SKM-1 treated with dmso at 0.1 percent for 144 hours (cell line): ENCODE data around the gene SOX6.
"Not testable (repeated sequence)": the region's sequence is repeated elsewhere in the genome, so short reads cannot be mapped to it uniquely, and the experiment has no call there.

Experiments
- DNase-seq: peaks from one replicate; lab custom pipeline; 2025; ENCODE audit not compliant: unreplicated experiment; lab: John Stamatoyannopoulos, UW

Gene SOX6

DNA sequence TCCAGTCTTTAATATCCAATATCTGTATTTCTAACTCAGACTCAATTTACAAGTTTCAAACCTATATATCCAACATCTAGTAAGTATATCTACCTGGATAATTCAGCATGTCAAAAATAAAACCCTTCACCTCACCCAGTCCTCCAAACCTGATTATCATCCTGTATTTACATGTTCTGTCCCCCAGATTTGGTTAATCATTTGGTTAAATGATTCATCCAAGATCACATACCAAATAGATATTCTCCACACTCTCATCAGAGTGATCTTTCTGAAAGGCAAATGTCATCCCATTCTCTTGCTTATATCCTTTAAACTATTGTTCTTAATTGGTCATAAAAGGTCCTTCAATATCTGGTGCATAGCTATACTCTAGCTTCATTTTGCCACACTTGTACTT lies 199.0 kb downstream of the SOX6 start:
- no peak for DNase-seq

DNA sequence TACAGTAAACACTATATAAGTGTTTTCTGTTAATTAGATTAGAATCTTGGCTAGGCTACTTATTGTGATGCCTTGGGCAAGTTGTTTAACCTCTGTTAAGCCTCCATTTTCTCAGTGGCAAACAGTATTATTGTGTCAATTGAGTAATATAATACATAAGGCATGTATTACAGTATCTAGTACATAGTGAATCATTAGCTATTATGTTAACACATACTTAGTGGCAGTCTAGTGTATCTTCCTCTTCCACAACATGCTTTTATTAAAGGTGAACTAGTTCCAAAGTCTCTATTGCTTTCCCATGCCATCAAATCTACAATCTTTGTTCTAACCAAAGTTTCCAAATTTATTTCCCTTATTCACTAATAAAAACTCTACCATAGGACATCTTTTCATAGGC lies 200.9 kb downstream of the SOX6 start:
- DNase-seq = no peak

DNA sequence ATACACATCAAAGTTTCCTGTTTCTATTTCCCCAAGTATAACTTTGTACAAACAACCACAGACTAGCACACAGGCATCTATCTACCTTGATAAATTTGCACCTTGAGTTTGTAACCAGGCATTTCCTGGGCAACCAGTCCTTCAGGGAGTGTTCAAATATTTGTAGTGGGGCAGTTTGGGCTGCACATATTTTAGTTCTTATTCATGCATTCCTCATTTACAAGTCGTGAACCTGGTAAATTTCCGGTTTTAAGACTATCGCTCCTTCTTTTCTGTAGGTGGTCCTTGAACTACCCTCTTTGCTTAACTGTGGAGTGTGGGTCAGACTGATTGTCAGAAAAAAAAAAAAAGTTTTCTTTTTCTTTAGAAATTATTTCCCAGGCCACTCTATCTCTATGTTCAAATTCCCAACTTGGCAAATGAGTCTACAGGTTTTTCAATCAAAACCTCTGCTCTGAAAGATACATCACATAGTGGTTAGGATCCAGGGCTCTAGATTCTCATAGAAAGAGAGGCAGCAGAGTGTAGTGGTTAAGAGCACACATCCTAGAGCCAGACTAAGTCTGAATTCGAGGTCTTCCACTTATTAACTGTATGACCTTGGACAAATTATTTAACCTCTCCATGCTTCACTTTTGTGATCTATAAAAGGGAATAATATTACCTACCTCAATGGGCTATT lies 201.5 kb downstream of the SOX6 start:
- no peak for DNase-seq

DNA sequence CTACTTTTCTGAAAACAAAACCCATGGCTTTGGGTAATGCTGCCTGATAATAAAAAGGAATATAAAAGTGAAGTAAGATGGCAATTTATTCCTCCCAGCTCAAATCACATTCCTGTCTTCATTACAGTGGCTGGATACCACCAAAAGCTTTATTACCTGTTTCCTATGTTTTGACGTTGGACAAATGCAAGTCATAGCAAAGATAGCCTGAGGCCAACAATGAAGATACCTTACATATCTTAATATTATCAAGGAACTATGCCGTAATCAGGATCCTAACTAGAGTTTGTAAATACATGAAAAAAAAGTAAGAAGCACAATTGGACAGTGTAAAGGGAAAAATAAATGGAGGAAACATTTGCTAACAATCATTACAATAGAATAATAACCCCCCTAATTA lies 202.4 kb downstream of the SOX6 start:
- no peak for DNase-seq

DNA sequence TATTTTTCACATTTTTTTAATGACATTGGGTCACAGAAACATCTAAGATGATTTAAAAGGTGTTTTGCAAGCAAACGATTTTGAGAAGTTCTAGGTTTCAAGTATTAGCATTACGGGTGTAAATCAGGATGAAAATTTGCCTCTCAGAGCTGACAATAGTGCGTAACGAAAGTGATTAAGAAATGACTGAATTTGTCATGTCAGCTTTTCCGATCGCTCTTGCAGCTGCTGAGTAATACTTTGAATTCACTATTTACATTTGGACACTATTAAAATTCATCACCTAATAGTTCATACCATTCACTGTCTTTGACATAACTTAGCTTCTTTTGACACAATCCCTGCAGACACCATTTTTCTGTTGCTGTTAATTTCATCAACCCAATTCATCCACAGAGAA lies 205.2 kb downstream of the SOX6 start:
- no peak for DNase-seq

DNA sequence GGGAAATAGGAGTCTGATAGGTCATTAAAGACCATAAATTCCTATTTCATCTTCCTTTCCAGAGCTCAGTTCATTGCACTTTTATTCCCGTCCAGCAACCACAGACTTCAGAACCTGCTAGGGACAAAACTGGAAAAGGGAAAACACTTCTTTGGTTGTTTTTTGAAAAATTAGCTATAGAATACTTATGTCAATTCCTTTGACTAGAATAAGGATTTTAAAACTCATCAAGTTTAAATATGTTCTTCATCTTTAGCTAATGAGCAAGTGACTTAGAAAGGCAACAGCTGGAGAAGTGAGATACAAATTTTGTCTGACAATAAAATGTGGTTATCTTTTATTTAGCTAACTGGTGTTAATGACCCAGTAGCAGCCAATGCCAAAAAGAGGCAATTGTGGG lies 206.9 kb downstream of the SOX6 start:
- no peak for DNase-seq

DNA sequence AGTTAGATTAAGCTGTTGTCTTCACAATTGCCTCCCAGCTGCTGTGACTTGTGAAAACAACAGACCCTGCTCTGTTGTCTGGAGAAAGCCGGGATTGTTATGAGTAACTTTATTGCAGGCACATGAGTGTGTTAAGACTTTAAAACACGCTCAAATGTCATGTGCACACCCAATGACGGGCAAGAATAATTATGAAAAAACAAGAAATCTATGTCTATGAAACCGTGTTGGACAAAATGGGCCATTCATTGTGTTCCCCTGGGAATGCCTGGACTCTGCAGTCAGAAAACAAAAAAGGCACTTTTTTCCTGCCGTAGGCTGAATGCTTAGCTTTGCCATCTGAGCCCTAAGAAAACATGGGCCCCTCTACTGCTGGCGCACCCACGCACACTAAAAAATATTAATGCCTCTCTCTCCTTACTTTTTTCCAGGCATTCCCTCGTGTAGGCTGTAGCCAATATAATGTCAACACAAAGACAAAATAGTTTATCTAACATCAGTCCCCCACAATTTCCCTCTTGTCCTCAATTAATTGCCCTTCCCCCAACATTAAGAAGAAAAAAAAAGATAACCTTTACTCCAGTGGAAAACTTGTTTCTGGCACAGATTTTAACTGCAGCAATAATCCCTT lies 207.9 kb downstream of the SOX6 start:
- no peak for DNase-seq

DNA sequence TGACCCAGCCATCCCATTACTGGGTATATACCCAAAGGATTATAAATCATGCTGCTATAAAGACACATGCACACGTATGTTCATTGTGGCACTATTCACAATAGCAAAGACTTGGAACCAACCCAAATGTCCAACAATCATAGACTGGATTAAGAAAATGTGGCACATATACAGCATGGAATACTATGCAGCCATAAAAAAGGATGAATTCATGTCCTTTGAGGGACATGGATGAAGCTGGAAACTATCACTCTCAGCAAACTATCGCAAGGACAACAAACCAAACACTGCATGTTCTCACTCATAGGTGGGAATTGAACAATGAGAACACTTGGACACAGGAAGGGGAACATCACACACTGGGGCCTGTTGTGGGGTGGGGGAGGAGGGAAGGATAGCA lies 209.4 kb downstream of the SOX6 start:
- DNase-seq = not testable (repeated sequence)

DNA sequence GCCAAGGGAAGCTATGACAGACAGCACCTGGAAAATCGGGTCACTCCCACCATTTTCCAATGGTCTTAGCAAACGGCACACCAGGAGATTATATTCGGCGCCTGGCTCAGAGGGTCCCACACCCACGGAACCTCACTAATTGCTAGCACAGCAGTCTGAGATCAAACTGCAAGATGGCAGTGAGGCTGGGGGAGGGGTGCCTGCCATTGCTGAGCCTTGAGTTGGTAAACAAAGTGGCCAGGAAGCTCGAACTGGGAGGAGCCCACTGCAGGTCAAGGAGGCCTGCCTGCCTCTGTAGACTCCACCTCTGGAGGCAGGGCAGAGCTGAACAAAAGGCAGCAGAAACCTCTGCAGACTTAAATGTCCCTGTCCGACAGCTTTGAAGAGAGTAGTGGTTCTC lies 214.7 kb downstream of the SOX6 start:
- DNase-seq = not testable (repeated sequence)

DNA sequence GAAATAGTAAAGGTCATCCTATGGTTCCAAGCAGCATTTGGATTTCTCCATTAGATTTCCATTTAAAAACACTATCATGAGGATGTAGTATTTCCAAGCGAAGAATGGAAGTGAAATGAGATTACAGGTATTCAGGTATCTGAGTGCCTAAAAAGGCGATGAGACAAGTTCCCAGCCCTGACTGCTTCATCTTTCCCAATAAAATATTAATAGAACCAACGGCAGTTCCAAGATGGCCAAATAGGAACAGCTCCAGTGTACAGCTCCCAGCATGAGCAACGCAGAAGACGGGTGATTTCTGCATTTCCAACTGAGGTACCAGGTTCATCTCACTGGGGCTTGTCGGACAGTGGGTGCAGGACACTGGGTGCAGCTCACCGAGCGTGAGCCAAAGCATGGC lies 215.2 kb downstream of the SOX6 start:
- not testable (repeated sequence) for DNase-seq

DNA sequence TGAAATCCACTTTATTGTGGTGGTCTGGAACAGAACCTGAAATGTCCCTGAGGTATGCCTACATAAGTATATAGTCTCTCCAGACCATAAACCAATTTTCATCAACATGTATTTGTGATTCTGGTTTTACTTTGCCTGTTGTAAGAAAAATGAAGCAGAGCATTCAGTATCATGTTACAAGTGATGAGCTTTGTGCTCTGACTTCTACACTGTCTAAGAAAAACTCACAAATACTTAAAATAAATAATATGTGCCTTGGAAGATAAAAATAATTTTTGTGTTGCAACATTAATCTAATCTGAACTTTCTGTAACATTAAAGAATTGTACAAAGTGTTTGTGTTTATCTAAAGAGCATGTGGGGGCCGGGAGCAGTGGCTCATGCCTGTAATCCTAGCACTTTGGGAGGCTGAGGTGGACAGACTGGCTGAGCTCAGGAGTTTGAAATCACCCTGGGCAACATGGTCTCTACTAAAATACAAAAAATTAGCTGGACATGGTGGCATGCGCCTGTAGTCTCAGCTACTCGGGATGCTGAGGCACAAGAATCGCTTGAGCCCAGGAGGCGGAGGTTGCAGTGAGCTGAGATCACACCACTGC lies 219.5 kb downstream of the SOX6 start:
- no peak for DNase-seq

DNA sequence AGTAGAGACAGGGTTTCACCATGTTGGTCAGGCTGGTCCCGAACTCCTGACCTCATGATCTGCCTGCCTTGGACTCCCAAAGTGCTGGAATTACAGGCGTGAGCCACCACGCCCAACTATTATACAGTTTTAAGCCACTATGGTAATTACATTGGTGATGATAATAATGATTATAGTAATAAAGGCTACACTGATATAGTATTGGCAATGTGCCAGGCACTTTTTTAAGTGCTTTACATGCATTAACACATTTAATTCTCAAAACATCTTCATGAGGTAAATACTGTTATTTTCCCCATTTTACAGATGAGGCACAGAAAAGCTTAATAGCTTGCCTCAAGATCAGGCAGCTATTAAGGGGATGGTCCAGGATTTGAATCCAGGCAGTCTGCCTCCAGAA lies 222.5 kb downstream of the SOX6 start:
- DNase-seq = no peak

DNA sequence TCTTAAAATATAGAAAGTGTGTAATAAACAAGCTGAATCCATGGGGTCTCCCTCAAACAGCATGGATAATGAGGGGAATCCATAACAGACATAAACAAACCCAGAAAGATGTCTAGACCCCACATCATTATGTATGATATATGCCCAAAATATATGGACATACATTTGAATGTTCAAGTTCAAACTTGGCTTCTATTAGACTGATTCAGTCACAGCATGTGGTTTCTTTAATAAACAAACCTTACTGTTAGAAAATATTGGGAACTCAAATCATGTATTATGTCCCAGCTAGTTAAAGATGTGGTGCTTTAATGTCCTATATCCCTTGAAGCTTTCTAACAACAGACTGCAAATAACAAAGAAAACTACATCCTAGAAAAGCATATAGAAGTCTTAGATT lies 228.6 kb downstream of the SOX6 start:
- DNase-seq = no peak

DNA sequence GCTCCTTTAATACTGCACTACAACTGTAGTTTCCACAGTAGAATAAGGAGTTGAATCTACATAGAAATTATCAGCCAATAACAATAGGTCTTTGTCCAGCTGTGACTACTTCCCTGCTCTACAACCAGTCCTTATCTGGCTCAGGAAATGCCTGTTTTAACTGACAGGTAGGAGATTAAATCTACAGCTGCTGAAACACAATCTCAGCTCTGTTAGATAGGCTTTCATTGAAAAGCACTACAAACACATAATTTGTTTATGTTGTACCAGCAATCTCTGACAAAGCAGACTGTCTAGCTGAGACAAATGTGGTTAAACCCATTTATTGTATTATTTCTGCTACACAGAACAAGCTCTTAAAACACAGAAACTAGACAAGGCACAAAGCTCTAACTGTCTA lies 230.0 kb downstream of the SOX6 start:
- no peak for DNase-seq

DNA sequence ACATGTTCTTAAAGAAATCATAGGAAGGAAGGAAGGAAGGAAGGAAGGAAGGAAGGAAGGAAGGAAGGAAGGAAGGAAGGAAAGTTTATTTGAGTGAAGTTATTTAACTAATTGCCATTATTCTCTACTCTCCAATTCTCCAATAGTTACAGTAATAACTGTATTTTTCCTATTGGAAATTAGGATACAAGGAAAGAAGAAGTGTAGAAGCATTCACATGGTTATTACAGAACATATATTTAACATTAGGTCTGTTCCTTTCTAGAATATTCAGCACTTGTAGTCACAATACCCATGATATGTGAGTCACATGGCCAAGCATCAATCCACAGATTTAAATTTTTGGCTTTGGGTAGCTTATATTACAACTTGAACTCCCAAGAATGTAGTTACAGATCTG lies 230.6 kb downstream of the SOX6 start:
- DNase-seq = no peak

DNA sequence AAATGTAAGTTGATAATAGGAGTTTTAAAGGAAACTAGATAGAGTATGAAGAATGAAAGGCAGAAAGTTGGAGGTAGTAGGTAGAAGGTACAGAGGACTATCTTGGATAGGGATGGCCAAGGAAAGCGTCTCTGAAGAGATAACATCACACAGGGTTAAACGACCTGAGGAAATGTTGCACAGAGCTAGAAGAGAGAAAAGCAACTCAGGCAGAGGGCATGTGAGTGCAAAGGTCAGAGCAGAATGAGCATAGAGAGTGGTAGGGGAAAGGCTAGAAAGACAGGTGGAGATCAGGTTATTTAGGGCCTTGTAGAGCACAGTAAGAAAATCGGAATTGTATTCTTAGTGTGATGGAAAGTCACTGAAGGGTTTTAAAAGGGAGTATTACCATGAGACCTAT lies 232.0 kb downstream of the SOX6 start:
- no peak for DNase-seq

DNA sequence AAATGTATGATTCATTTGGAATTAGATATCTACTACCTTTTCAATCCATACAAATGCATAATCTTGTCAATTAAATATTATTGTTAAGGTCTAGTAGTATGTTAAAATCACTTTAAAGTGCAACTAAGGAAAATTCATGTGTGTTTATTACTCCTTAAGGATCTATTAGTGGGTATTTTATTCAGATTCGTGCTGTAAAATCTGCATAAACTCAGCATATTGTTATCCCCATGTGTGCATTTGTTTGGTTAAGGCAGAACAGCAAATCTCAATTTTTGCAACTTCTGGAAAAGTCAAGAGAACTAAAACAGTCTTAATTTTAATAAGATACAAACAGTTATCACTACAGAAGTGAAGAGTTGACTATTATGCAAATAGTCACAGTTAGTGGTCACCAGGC lies 234.5 kb downstream of the SOX6 start:
- no peak for DNase-seq

DNA sequence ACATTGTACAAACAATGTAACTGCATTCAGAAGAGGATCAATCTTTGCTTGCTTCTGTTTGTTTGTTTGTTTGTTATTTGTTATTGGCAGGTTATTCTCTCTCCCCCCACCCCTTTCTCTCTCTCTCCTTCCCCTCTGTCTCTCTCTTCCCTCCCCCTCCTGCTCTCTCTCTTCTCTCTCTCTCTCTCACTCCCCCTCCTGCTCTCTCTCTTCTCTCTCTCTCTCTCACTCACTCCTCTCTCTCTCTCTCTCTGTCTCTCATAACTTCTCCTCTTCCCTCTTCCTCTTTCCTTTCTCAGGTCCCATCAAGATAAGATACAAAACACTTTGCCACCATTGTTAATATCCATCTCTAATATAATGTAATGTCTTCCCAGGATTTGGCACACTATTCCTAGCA lies 236.3 kb downstream of the SOX6 start:
- no peak for DNase-seq

DNA sequence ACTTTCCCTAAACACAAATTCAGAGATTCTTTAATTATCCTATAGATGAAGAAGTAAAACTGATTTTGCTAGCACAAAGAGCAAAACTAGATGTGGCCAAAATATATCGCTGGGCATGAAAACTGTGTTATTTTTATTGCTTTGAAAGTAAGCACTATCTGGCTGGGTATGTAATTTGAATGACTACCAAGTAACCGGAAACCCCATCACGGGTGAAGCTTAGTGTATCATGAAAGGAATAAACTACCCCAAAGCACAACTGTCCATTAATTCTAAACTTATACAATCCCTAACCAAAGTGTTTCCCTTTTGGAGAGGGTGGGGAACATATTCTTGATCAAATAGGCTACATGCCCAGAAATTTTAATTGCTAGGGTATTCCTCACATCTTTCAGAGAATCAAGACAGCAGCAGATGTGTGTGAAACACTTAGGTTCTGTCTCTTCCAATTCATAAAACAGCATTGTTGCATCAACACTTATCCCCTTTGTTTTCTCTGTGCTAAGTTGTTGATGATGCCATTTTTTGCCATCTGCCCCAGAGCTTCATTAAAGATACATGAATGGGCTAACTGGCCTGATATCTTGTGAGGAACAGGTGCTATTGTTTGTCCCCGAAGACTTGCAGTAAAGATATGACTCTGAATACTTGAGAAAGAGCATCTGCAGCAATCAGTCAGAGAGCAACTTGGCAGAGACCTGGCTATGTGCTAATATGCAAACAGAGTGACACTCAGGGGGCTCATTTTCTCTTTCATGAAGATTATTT lies 238.2 kb downstream of the SOX6 start:
- DNase-seq = no peak

DNA sequence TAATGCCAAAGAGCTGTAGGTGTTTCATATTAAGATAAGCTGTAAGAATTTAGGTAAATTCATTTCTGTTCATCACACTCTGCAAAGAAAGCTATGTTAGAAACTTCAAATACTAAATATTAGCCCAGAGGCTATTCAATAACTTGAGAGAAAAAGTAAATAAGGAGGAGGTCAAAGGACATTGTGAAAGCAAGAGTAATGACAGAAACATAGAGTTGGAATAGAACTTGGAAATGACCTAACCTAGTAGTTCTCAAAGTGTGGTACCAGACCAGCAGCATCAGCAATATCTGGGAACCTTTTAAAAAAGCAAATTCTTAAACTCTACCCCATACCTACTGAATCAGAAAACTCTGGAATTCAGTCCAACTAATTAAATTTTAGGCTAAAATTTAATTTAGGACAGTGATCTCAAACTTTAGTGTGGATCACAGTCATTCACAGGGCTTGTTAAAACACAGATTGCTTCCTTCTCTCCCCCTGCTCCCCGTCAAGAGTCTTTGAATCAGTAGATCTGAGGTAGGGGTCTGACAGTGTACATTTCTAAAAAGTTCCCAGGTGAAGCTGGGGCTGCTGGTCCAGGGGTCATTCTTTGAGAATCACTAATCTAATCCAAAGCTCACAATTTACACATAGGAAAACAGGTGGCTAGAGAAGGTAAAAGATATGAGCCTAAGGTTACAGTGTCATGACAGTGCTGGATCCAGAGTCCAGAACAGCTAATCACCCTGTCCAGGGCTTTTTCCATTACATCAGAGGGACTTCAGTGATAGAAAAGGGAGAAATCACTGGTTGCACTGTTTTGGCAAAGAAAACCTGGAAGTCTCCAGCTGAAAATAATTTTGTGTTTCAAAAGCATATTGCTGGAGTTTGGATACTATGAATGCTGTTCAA lies 241.1 kb downstream of the SOX6 start:
- DNase-seq = no peak

DNA sequence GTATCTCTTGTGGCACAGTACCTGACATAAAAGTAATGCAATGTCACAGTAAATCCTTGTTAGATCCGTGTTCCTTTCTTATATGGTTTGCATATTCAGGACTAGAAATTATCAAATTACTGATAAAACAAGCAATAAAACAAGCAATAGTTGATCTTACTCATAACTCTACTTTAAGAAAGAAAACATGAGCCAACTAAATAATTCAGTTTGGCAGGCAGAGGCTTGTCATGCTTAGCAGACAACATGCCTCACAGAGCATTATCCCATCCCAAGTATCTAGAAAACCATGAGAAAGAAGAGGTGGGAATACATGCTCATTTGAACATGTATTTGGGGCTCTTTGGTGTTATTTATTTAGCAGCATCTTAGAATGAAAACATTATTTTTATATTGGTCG lies 241.9 kb downstream of the SOX6 start:
- DNase-seq = no peak
